ENCODE results near the gene SAC3D1. TPM values are rescaled to one million over a fixed set of nuclear protein-coding genes. Genes with fewer than 3 reads are reported as not detected.

The SAC3D1 gene
- total and polyA plus RNA-seq, 2 of the 4 experiments (the other 2 are of a cell fraction) = 2.9 to 13.2 TPM

DNA sequence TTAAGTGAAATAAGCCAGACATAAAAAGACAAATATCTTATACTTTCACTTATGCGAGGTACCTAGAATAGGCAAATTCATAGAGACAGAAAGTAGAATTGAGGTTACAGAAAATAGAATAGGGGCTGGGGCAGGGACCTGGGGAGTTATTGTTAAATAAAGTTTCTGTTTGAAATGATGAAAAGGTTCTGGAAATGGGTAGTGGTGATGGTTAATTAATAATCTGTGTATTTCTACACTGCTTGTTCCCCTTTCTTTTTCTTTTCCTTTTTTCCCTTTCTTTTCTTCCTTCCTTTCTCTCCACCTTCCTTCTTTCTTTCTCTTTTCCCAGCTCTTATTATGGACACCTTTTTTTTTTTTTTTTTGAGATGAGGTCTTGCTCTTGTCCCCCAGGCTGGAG lies 14.5 kb downstream of the SAC3D1 start:
- Histone ChIP-seq H2AK5ac (ENCODE audit: low read depth, low read length) (no peak overlapping the region), H2BK20ac (ENCODE audit: low read depth, low read length) (no peak overlapping the region), H3K9ac (ENCODE audit: low read depth, low read length) (no peak overlapping the region), H3K27ac (ENCODE audit: insufficient read depth, low read length) (no peak overlapping the region), H3K4ac (ENCODE audit: low read depth, low read length) (no peak overlapping the region), H4K20me1 (ENCODE audit: insufficient read depth, low read length) (no peaks in the 10 kb centered on the region), H2BK120ac (ENCODE audit: low read depth, low read length) (no peak overlapping the region), H2BK15ac (ENCODE audit: low read depth, low read length) (no peak overlapping the region), H3K4me3 (ENCODE audit: insufficient read depth, low read depth, low read length) (no peak overlapping the region), H4K91ac (ENCODE audit: insufficient read depth, low read depth, low read length) (no peak overlapping the region), H3K9me1 (ENCODE audit: insufficient read depth, low read length) (peaks cover 5% of the 10 kb centered on the region; the same call in 1 of the 2 replicates), H3K4me1 (ENCODE audit: control insufficient read depth, insufficient read depth, low read length) (no peaks in the 10 kb centered on the region), H3K9me3 (ENCODE audit: control insufficient read depth, insufficient read depth, low read length) (no peaks in the 10 kb centered on the region), H2AK9ac (replicated peaks; ENCODE audit: low read depth, low read length, poor library complexity) (no peak overlapping the region), H3K18ac (ENCODE audit: low read depth, low read length) (no peak overlapping the region), H3K79me1 (ENCODE audit: low read depth in 1 of 2, low read length in 2 of 2) (no peaks in the 10 kb centered on the region), H2BK5ac (ENCODE audit: low read depth, low read length, poor library complexity, severe bottlenecking) (no peak overlapping the region), H3K4me2 (ENCODE audit: low read depth, low read length) (no peak overlapping the region), H2AFZ (replicated peaks; ENCODE audit: low read length, poor library complexity) (no peak overlapping the region), H3K56ac (ENCODE audit: extremely low read depth, insufficient read depth, low read length) (no peak overlapping the region), H3K23ac (ENCODE audit: low read depth, low read length) (no peak overlapping the region), H4K8ac (ENCODE audit: low read depth in 2 of 2, low read length in 2 of 2) (no peak overlapping the region), H3K14ac (replicated peaks; ENCODE audit: low read depth, low read length) (no peak overlapping the region), H3K27me3 (ENCODE audit: control insufficient read depth, insufficient read depth, low read length) (peaks cover 24% of the 10 kb centered on the region; the same call in 1 of the 2 replicates), H3K36me3 (ENCODE audit: control insufficient read depth, insufficient read depth, low read length) (no peaks in the 10 kb centered on the region), H4K5ac (ENCODE audit: low read depth, low read length) (no peak overlapping the region)
- BruUV-seq (replicated peaks) = no TSS peak
- TF ChIP-seq SMC3 (IDR thresholded peaks at IDR 0.05; ENCODE audit: low read depth, low read length) (no peak), RFX5 (IDR thresholded peaks at IDR 0.05; ENCODE audit: low read depth, low read length) (no peak), CHD1 (IDR thresholded peaks at IDR 0.05; ENCODE audit: low read depth, low read length) (no peak), NFE2L2 (IDR thresholded peaks at IDR 0.05; ENCODE audit: low read depth, low read length) (no peak), RCOR1 (IDR thresholded peaks at IDR 0.05; ENCODE audit: insufficient replicate concordance, low read length) (no peak), FOS (IDR thresholded peaks at IDR 0.05; ENCODE audit: low read depth, low read length) (no peak)
- TF ChIP-seq, protein P1, sequence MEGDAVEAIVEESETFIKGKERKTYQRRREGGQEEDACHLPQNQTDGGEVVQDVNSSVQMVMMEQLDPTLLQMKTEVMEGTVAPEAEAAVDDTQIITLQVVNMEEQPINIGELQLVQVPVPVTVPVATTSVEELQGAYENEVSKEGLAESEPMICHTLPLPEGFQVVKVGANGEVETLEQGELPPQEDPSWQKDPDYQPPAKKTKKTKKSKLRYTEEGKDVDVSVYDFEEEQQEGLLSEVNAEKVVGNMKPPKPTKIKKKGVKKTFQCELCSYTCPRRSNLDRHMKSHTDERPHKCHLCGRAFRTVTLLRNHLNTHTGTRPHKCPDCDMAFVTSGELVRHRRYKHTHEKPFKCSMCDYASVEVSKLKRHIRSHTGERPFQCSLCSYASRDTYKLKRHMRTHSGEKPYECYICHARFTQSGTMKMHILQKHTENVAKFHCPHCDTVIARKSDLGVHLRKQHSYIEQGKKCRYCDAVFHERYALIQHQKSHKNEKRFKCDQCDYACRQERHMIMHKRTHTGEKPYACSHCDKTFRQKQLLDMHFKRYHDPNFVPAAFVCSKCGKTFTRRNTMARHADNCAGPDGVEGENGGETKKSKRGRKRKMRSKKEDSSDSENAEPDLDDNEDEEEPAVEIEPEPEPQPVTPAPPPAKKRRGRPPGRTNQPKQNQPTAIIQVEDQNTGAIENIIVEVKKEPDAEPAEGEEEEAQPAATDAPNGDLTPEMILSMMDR (conservative IDR thresholded peaks at IDR 0.05; ENCODE audit: low read depth, low read length) = no peak
- TF ChIP-seq, protein P2, sequence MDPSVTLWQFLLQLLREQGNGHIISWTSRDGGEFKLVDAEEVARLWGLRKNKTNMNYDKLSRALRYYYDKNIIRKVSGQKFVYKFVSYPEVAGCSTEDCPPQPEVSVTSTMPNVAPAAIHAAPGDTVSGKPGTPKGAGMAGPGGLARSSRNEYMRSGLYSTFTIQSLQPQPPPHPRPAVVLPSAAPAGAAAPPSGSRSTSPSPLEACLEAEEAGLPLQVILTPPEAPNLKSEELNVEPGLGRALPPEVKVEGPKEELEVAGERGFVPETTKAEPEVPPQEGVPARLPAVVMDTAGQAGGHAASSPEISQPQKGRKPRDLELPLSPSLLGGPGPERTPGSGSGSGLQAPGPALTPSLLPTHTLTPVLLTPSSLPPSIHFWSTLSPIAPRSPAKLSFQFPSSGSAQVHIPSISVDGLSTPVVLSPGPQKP (IDR thresholded peaks at IDR 0.05; ENCODE audit: borderline replicate concordance, low read depth, low read length) = no peak
- TF ChIP-seq, protein P3, sequence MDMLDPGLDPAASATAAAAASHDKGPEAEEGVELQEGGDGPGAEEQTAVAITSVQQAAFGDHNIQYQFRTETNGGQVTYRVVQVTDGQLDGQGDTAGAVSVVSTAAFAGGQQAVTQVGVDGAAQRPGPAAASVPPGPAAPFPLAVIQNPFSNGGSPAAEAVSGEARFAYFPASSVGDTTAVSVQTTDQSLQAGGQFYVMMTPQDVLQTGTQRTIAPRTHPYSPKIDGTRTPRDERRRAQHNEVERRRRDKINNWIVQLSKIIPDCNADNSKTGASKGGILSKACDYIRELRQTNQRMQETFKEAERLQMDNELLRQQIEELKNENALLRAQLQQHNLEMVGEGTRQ (IDR thresholded peaks at IDR 0.05; ENCODE audit: low read depth, low read length) = no peak
- no peak for DNase-seq
- CTCF ChIA-PET = no interaction called here
- intact Hi-C loops (cut with micrococcal nuclease) (no loop called here), dilution Hi-C loops (cut with HindIII; ENCODE audit: low sequenced_read_pairs, unreplicated experiment) (no loop called here), in situ Hi-C loops (cut with MboI; ENCODE audit: low sequenced_read_pairs) (no loop called here)
- no CpG with 5 or more reads among the region's 1 CpG for WGBS, 2 experiments (ENCODE audit: extremely low coverage in 2 of 2, insufficient read length in 1 of 2)
- no peak for ATAC-seq (ENCODE audit: low read depth)
- POLR2A ChIA-PET (ENCODE audit: unreplicated experiment) = no interaction called here
